Mucosa of gallbladder (tissue), 1 donor: ENCODE data around the gene PDZD8. TPM values are rescaled to one million over a fixed set of nuclear protein-coding genes. Genes with fewer than 3 reads are reported as not detected.

Experiments used
- DNase-seq: peaks from one replicate; pipeline ENCODE4 v3.0.0-alpha.2; 2020; ENCODE audit warnings: low spot score
- total RNA-seq: library from RNA; stranded (reverse); gene quantifications from one replicate; pipeline ENCODE4 v1.2.1, GENCODE V29; 2021
- donor health status: DM: no; HTN: no; CAD: no.

The PDZD8 gene
- total RNA-seq: 97.1 TPM

- DNase-seq: peak; percentile 95
Observed at GRCh38 chr10:117375360-117376178, at the start of gene PDZD8. Gene PDZD8 (minus strand): TSS chr10:117375440. CDS start chr10:117375227, 213 bp downstream.

- DNase-seq: no peak
Observed at GRCh38 chr10:117424171-117424570, 48.9 kb upstream of the PDZD8 start.

GRCh38 chr10:117421985-117422384 lies 46.7 kb upstream of the PDZD8 start:
- no peak for DNase-seq

GRCh38 chr10:117420768-117421167 lies 45.5 kb upstream of the PDZD8 start:
- peak; percentile 74 for DNase-seq

- peak; percentile 30 for DNase-seq
Observed at GRCh38 chr10:117419921-117420320, 44.7 kb upstream of the PDZD8 start.

- DNase-seq: no peak
Observed at GRCh38 chr10:117419159-117419558, 43.9 kb upstream of the PDZD8 start.

- peak; percentile 87 for DNase-seq
Observed at GRCh38 chr10:117418121-117418520, 42.9 kb upstream of the PDZD8 start.

- no peak for DNase-seq
Observed at GRCh38 chr10:117417196-117417595, 42.0 kb upstream of the PDZD8 start.

- DNase-seq: peak; percentile 58
Observed at GRCh38 chr10:117413928-117414618, 38.8 kb upstream of the PDZD8 start.

- no peak for DNase-seq
Observed at GRCh38 chr10:117412469-117413010, 37.3 kb upstream of the PDZD8 start.

GRCh38 chr10:117411479-117412399 lies 36.5 kb upstream of the PDZD8 start:
- peak; percentile 88 for DNase-seq

- DNase-seq: no peak
Observed at GRCh38 chr10:117410557-117410956, 35.3 kb upstream of the PDZD8 start.

- no peak for DNase-seq
Observed at GRCh38 chr10:117409549-117410305, 34.5 kb upstream of the PDZD8 start.

- DNase-seq: no peak
Observed at GRCh38 chr10:117408436-117409384, 33.5 kb upstream of the PDZD8 start.

GRCh38 chr10:117405730-117406129 lies 30.5 kb upstream of the PDZD8 start:
- DNase-seq: no peak

GRCh38 chr10:117400329-117400728 lies 25.1 kb upstream of the PDZD8 start:
- no peak for DNase-seq

- no peak for DNase-seq
Observed at GRCh38 chr10:117399341-117400196, 24.3 kb upstream of the PDZD8 start.

- DNase-seq: no peak
Observed at GRCh38 chr10:117398029-117398428, 22.8 kb upstream of the PDZD8 start.
